HCT116 (cell line): Measurements from ENCODE around the gene RPTOR.

Experiments used
- POLR2A ChIP-seq: IDR thresholded peaks from 2 replicates; pipeline ENCODE4 v1.7.0; 2011; ENCODE audit warnings: borderline replicate concordance; ENCODE audit not compliant: insufficient read depth, insufficient read length; ENCODE audit errors: extremely low read depth
- RAD21 ChIP-seq: IDR thresholded peaks from 2 replicates; pipeline ENCODE4 v1.6.1; 2012; ENCODE audit warnings: low read depth, mild to moderate bottlenecking
- ZBTB33 ChIP-seq: IDR thresholded peaks from 2 replicates; pipeline ENCODE4 v1.6.1; 2011; ENCODE audit warnings: mild to moderate bottlenecking, low read length, moderate library complexity; ENCODE audit not compliant: insufficient replicate concordance; ENCODE audit errors: extremely low read depth

GRCh38 chr17:80758481-80759376 is 214.1 kb downstream of the RPTOR start:
- TF ChIP-seq POLR2A (no peak), RAD21 (no peak), ZBTB33 (no peak)
